ENCODE measurements around the gene DUOXA1. TPM values are rescaled to one million over a fixed set of nuclear protein-coding genes. Genes with fewer than 3 reads are reported as not detected.

Gene DUOXA1
- total RNA-seq, 1 donor from 2014 or later = not detected

Other genes with a start within 250 kb of the DUOXA1 start
- not detected for gene TERB2, start 173.2 kb downstream of the DUOXA1 start, total RNA-seq
- gene SORD, start 106.7 kb downstream of the DUOXA1 start, total RNA-seq = 4.5 TPM
- gene DUOX2, start 15.7 kb downstream of the DUOXA1 start, total RNA-seq = not detected
- gene DUOXA2, start 15.6 kb downstream of the DUOXA1 start, total RNA-seq = not detected
- not detected for gene DUOX1, start 115 bp upstream of the DUOXA1 start, total RNA-seq
- gene SHF, start 58.1 kb upstream of the DUOXA1 start, total RNA-seq = 49.3 TPM
- gene SLC28A2, start 122.4 kb upstream of the DUOXA1 start, total RNA-seq = not detected
- 91.3 TPM for gene GATM, start 248.7 kb upstream of the DUOXA1 start, total RNA-seq